ENCODE measurements around the gene PIK3R2.

The PIK3R2 gene

DNA sequence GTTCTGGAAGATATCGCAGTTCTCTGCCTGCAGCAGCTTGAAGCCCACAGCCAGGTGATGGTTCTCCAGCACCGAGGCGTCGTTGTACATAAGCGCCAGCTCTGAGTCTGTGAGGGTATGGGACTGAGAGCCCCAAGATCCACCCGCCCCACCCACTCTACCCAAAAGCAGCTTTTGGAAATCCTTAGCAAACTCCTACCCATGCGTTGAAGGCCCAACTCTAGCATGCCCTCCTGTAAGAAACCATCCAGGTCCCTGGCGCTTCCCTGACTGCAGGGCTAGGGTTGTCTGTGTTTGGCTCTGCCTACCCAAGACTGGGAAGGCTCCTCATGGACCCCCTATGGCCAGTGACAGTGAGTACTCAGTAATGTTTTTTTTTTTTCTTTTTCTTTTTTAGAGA lies 63.8 kb downstream of the PIK3R2 start:
- no peaks in the 10 kb centered on the region for H3K27me3 ChIP-seq (ENCODE audit: control insufficient read depth, insufficient read depth, low read length)
- H3K36me3 ChIP-seq (ENCODE audit: control insufficient read depth, insufficient read depth, low read length): no peaks in the 10 kb centered on the region
- H3K4me3 ChIP-seq (ENCODE audit: low read depth, low read length): no peak overlapping the region
- no peak overlapping the region for H3K9ac ChIP-seq
- no peak overlapping the region for H3K27ac ChIP-seq
- H3K4me1 ChIP-seq: no peaks in the 10 kb centered on the region
- TF ChIP-seq, protein P1, sequence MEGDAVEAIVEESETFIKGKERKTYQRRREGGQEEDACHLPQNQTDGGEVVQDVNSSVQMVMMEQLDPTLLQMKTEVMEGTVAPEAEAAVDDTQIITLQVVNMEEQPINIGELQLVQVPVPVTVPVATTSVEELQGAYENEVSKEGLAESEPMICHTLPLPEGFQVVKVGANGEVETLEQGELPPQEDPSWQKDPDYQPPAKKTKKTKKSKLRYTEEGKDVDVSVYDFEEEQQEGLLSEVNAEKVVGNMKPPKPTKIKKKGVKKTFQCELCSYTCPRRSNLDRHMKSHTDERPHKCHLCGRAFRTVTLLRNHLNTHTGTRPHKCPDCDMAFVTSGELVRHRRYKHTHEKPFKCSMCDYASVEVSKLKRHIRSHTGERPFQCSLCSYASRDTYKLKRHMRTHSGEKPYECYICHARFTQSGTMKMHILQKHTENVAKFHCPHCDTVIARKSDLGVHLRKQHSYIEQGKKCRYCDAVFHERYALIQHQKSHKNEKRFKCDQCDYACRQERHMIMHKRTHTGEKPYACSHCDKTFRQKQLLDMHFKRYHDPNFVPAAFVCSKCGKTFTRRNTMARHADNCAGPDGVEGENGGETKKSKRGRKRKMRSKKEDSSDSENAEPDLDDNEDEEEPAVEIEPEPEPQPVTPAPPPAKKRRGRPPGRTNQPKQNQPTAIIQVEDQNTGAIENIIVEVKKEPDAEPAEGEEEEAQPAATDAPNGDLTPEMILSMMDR (IDR thresholded peaks at IDR 0.05): no peak
- no peaks in the 10 kb centered on the region for H3K79me2 ChIP-seq
- H3K4me2 ChIP-seq (ENCODE audit: low read length): no peak overlapping the region
- H2AFZ ChIP-seq: no peak overlapping the region
- H3K9me3 ChIP-seq (ENCODE audit: control insufficient read depth, low read length): no peaks in the 10 kb centered on the region

DNA sequence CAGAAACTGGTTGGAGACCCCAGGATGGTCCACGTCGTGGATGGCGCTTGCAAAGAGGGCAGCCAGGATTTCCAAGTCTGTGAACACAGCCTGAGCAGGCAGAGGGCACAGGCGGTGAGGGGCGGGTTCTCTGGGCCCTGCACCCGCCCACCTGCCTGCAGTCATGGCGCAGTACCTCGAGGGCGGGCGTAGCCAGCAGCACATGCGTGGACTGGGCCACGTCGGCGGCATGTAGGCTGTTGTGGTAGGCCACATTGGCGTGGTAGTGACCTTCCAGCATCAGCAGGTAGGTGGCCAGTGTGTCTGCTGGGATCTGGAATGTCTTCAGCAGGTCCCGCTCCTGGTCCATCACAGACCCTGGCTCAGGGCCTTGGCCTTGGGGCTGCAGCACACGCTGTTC lies 65.2 kb downstream of the PIK3R2 start:
- Histone ChIP-seq H3K9me3 (ENCODE audit: control insufficient read depth, low read length) (no peaks in the 10 kb centered on the region), H3K4me2 (ENCODE audit: low read length) (no peak overlapping the region), H3K79me2 (no peaks in the 10 kb centered on the region), H3K9ac (no peak overlapping the region), H3K4me1 (no peaks in the 10 kb centered on the region), H3K4me3 (ENCODE audit: low read depth, low read length) (no peak overlapping the region), H3K36me3 (ENCODE audit: control insufficient read depth, insufficient read depth, low read length) (no peaks in the 10 kb centered on the region), H3K27ac (no peak overlapping the region), H3K27me3 (ENCODE audit: control insufficient read depth, insufficient read depth, low read length) (no peaks in the 10 kb centered on the region), H2AFZ (no peak overlapping the region)
- TF ChIP-seq, protein P1 (IDR thresholded peaks at IDR 0.05): no peak

- TF ChIP-seq, protein P1 (IDR thresholded peaks at IDR 0.05): no peak
- Histone ChIP-seq H3K4me3 (ENCODE audit: low read depth, low read length) (no peak overlapping the region), H3K4me1 (no peaks in the 10 kb centered on the region), H3K9me3 (ENCODE audit: control insufficient read depth, low read length) (no peaks in the 10 kb centered on the region), H2AFZ (no peak overlapping the region), H3K79me2 (no peaks in the 10 kb centered on the region), H3K27me3 (ENCODE audit: control insufficient read depth, insufficient read depth, low read length) (no peaks in the 10 kb centered on the region), H3K9ac (no peak overlapping the region), H3K27ac (no peak overlapping the region), H3K36me3 (ENCODE audit: control insufficient read depth, insufficient read depth, low read length) (no peaks in the 10 kb centered on the region), H3K4me2 (ENCODE audit: low read length) (no peak overlapping the region)
These were observed 65.6 kb downstream of the PIK3R2 start for GRCh38 chr19:18218600-18218999.

All from parathyroid adenoma (tissue), 2 donors.